OCI-LY1 (cell line): Measurements from ENCODE around the gene ASNSD1.
"Not testable (repeated sequence)": the region's sequence is repeated elsewhere in the genome, so short reads cannot be mapped to it uniquely, and the experiment has no call there.

Source experiments
- H2AFZ ChIP-seq: fragments of 200-600 bp; sonication (generic), shearing (Covaris generic); 2 replicates; pipeline ENCODE4 v1.6.0; 2014; ENCODE audit warnings: antibody characterized with exemption, mild to moderate bottlenecking, low read length
- H3F3A ChIP-seq: fragments of 200-600 bp; sonication (generic), shearing (Covaris generic); 2 replicates; pipeline ENCODE4 v1.6.0; 2014; ENCODE audit warnings: mild to moderate bottlenecking, antibody characterized with exemption, low read length, moderate library complexity; ENCODE audit not compliant: insufficient read depth
- H3K27ac ChIP-seq: fragments of 200-600 bp; sonication (generic); 2 replicates; pipeline ENCODE4 v1.5.1; 2014; ENCODE audit warnings: low read length, mixed run types, mild to moderate bottlenecking, low read depth; ENCODE audit not compliant: poor library complexity, severe bottlenecking
- H3K27me3 ChIP-seq: fragments of 200-600 bp; sonication (generic); 2 replicates; pipeline ENCODE4 v1.6.0; 2014; ENCODE audit warnings: antibody characterized with exemption, mild to moderate bottlenecking, low read length, moderate library complexity; ENCODE audit not compliant: insufficient read depth
- H3K36me3 ChIP-seq: fragments of 200-600 bp; sonication (generic); 2 replicates; pipeline ENCODE4 v1.6.1; 2014; ENCODE audit warnings: mild to moderate bottlenecking, antibody characterized with exemption, low read length, moderate library complexity, mixed read lengths; ENCODE audit not compliant: insufficient read depth
- H3K4me1 ChIP-seq: fragments of 200-600 bp; sonication (generic); 2 replicates; pipeline ENCODE4 v1.5.1; 2014; ENCODE audit warnings: mild to moderate bottlenecking, low read length, moderate library complexity; ENCODE audit not compliant: insufficient read depth, severe bottlenecking
- H3K4me2 ChIP-seq: fragments of 200-600 bp; sonication (generic), shearing (Covaris generic); 2 replicates; pipeline ENCODE4 v1.6.1; 2014; ENCODE audit warnings: low read length
- H3K4me3 ChIP-seq: fragments of 200-600 bp; sonication (generic); 2 replicates; pipeline ENCODE4 v1.5.1; 2014; ENCODE audit warnings: low read length, low read depth, mild to moderate bottlenecking, mixed read lengths; ENCODE audit not compliant: poor library complexity, severe bottlenecking
- H3K79me2 ChIP-seq: fragments of 200-600 bp; shearing (Covaris generic); 2 replicates; pipeline ENCODE4 v1.6.1; 2016; ENCODE audit warnings: mixed run types, low read length, mixed read lengths; ENCODE audit not compliant: insufficient read depth
- H3K9ac ChIP-seq: fragments of 200-600 bp; sonication (generic), shearing (Covaris generic); 2 replicates; pipeline ENCODE4 v1.6.1; 2014; ENCODE audit warnings: mild to moderate bottlenecking, low read length, mixed read lengths
- H3K9me2 ChIP-seq: fragments of 200-600 bp; sonication (generic), shearing (Covaris generic); 2 replicates; pipeline ENCODE4 v1.6.1; 2014; ENCODE audit warnings: low read depth, mild to moderate bottlenecking, low read length, mixed read lengths
- H3K9me3 ChIP-seq: fragments of 200-600 bp; shearing (Covaris generic); 2 replicates; pipeline ENCODE4 v1.6.1; 2014; ENCODE audit warnings: low read length, mixed read lengths
- H4K20me1 ChIP-seq: fragments of 200-600 bp; sonication (generic), shearing (Covaris generic); 2 replicates; pipeline ENCODE4 v1.6.0; 2016; ENCODE audit warnings: mild to moderate bottlenecking, low read length; ENCODE audit not compliant: insufficient read depth
- EZH2 ChIP-seq: fragments of 200-600 bp; sonication (generic), shearing (Covaris generic); IDR thresholded peaks from 2 replicates; pipeline ENCODE4 v1.8.0; 2017; ENCODE audit warnings: borderline replicate concordance, mixed run types, mild to moderate bottlenecking, antibody characterized with exemption, low read length, moderate library complexity, mixed read lengths
- TF ChIP-seq, protein P1 (sequence below): fragments of 200-600 bp; sonication (generic), shearing (Covaris generic); IDR thresholded peaks from 2 replicates; pipeline ENCODE4 v1.5.1; 2017; ENCODE audit warnings: mild to moderate bottlenecking, antibody characterized with exemption, low read length, moderate library complexity, mixed read lengths

ASNSD1 gene

DNA sequence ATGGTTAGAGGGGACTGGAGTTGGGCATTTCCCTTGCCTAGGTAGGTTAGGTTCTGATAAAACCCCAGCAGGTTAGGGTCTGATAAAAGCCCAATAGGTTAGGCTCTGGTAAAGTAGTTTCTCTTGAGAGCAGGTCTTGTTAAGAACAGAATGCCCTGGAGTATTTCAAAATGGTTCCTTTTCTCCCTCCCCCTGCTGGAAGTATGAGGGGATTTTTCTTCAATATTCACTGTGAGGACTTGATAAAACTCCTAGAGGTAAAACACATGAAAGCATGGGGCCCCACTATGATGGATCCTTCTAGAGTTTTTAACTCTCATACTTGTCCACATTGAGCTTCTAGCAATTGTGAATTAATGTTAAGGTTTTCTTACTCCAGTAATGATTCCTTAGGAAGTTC is 40.8 kb downstream of the ASNSD1 start:
- Histone ChIP-seq H3K9me3 (no peaks in the 10 kb centered on the region), H3K79me2 (no peaks in the 10 kb centered on the region), H3F3A (no peaks in the 10 kb centered on the region), H3K27ac (no peak overlapping the region), H3K9ac (no peak overlapping the region), H4K20me1 (no peaks in the 10 kb centered on the region), H3K4me2 (no peak overlapping the region), H3K27me3 (no peaks in the 10 kb centered on the region), H3K9me2 (no peaks in the 10 kb centered on the region), H3K4me3 (no peak overlapping the region), H2AFZ (no peak overlapping the region), H3K36me3 (no peaks in the 10 kb centered on the region), H3K4me1 (peaks cover 11% of the 10 kb centered on the region)
- TF ChIP-seq EZH2: no peak

DNA sequence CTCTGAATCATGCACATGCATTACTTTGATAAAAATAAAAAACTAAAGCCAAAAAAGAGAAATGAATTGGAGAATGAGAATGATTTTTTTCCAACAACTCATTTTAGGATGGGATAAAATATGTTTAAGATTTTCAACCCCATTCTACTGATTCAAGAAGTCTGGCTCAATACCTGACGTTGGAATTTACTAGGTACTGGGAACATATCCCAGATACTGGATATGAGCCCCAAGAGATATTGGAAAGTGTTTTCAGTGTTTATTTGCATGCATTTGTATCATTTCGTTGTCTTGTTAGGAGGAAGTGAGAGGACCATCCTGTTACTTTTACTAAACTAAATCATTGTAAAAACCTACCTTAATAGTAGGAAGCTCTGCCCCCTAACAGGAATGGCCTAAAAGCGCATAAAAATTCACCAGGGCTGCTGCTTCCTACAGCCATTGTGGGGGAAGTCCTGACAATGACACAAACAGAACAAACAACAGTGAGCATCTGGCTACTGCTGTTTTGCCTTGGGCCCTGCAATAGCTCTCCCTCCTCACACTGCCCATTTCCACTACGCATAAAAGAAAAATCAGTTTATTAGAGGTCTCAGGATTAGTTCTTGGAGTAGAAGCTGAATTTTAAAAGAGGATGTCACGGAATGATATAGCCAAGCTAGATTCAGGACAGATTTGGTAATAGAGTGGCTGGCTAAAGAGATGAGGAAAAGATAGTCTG is 48.4 kb downstream of the ASNSD1 start:
- no peak overlapping the region for H2AFZ ChIP-seq
- no peaks in the 10 kb centered on the region for H3K4me1 ChIP-seq
- no peaks in the 10 kb centered on the region for H3F3A ChIP-seq
- H3K4me3 ChIP-seq: no peak overlapping the region
- H3K9ac ChIP-seq: no peak overlapping the region
- no peaks in the 10 kb centered on the region; the same call in 1 of the 2 replicates for H3K36me3 ChIP-seq
- H3K27ac ChIP-seq: no peak overlapping the region
- H4K20me1 ChIP-seq: no peaks in the 10 kb centered on the region
- no peaks in the 10 kb centered on the region for H3K9me2 ChIP-seq
- H3K27me3 ChIP-seq: no peaks in the 10 kb centered on the region
- H3K79me2 ChIP-seq: no peaks in the 10 kb centered on the region
- H3K4me2 ChIP-seq: no peak overlapping the region
- H3K9me3 ChIP-seq: no peaks in the 10 kb centered on the region
- TF ChIP-seq, protein P1, sequence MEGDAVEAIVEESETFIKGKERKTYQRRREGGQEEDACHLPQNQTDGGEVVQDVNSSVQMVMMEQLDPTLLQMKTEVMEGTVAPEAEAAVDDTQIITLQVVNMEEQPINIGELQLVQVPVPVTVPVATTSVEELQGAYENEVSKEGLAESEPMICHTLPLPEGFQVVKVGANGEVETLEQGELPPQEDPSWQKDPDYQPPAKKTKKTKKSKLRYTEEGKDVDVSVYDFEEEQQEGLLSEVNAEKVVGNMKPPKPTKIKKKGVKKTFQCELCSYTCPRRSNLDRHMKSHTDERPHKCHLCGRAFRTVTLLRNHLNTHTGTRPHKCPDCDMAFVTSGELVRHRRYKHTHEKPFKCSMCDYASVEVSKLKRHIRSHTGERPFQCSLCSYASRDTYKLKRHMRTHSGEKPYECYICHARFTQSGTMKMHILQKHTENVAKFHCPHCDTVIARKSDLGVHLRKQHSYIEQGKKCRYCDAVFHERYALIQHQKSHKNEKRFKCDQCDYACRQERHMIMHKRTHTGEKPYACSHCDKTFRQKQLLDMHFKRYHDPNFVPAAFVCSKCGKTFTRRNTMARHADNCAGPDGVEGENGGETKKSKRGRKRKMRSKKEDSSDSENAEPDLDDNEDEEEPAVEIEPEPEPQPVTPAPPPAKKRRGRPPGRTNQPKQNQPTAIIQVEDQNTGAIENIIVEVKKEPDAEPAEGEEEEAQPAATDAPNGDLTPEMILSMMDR: no peak
- no peak for TF ChIP-seq EZH2

DNA sequence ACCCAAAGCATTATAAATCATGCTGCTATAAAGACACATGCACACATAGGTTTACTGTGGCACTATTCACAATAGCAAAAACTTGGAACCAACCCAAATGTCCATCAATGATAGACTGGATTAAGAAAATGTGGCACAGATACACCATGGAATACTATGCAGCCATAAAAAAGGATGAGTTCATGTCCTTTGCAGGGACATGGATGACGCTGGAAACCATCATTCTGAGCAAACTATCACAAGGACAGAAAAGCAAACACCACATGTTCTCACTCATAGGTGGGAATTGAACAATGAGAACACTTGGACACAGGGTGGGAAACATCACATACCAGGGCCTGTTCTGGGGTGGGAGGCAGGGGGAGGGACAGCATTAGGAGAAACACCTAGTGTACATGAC is 56.3 kb downstream of the ASNSD1 start:
- not testable (repeated sequence) for H3K36me3 ChIP-seq, H4K20me1 ChIP-seq, H3K4me2 ChIP-seq, H3K9ac ChIP-seq, H3K4me1 ChIP-seq, H2AFZ ChIP-seq, H3K27me3 ChIP-seq, H3K9me2 ChIP-seq, H3K4me3 ChIP-seq, H3K9me3 ChIP-seq, H3K27ac ChIP-seq, H3F3A ChIP-seq, H3K79me2 ChIP-seq

DNA sequence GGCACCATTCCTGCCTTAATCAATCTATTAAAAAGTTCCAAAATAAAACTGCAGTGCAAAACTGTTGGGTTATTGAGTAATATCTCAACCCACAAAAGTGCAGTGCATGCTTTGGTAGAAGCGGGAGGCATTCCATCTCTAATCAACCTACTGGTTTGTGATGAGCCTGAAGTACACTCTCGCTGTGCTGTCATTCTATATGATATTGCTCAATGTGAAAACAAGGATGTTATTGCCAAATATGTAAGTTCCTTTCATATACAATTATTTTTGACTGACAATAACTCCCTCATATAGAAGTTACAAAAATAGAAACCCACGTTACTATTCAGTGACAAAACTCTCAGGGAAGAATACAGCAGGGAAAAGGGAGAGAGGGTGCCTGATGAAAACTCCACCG is 58.3 kb downstream of the ASNSD1 start:
- no peaks in the 10 kb centered on the region for H3K79me2 ChIP-seq
- no peak overlapping the region for H3K9ac ChIP-seq
- H4K20me1 ChIP-seq: no peaks in the 10 kb centered on the region
- no peak overlapping the region for H3K4me3 ChIP-seq
- H3K27ac ChIP-seq: no peak overlapping the region
- H2AFZ ChIP-seq: no peak overlapping the region
- H3K4me1 ChIP-seq: no peaks in the 10 kb centered on the region
- no peaks in the 10 kb centered on the region for H3K27me3 ChIP-seq
- no peaks in the 10 kb centered on the region for H3K36me3 ChIP-seq
- H3K9me3 ChIP-seq: no peaks in the 10 kb centered on the region
- TF ChIP-seq EZH2: no peak
- TF ChIP-seq, protein P1: no peak
- no peak overlapping the region for H3K4me2 ChIP-seq
- no peaks in the 10 kb centered on the region for H3F3A ChIP-seq
- no peaks in the 10 kb centered on the region for H3K9me2 ChIP-seq
